Activated naive CD8-positive, alpha-beta T cell treated with anti-CD3 and anti-CD28 coated beads, Interleukin-2, amount 50 U/mL, for 24 hours (primary cell): ENCODE measurements around the gene CDHR2.

Source experiments
- ATAC-seq: fragments of 150-1000 bp; cut with Tn5 transposase; one replicate; pipeline ENCODE4 v1.10.0; 2021
- DNase-seq: peaks from one replicate; pipeline ENCODE4 v3.0.0; 2021
- H3K27ac Mint-ChIP-seq: one replicate; pipeline ENCODE4 v1.8.0; 2021; ENCODE audit warnings: mild to moderate bottlenecking, mixed read lengths
- H3K27me3 Mint-ChIP-seq: one replicate; pipeline ENCODE4 v1.8.0; 2021; ENCODE audit warnings: mixed read lengths
- H3K36me3 Mint-ChIP-seq: one replicate; pipeline ENCODE4 v1.8.0; 2021; ENCODE audit warnings: low read depth, mixed read lengths
- H3K4me1 Mint-ChIP-seq: one replicate; pipeline ENCODE4 v1.8.0; 2021; ENCODE audit warnings: mixed read lengths
- H3K4me3 Mint-ChIP-seq: one replicate; pipeline ENCODE4 v1.8.0; 2021; ENCODE audit warnings: mild to moderate bottlenecking, moderate library complexity, mixed read lengths
- H3K9me3 Mint-ChIP-seq: one replicate; pipeline ENCODE4 v1.8.0; 2021; ENCODE audit warnings: mixed read lengths

Gene CDHR2

DNA sequence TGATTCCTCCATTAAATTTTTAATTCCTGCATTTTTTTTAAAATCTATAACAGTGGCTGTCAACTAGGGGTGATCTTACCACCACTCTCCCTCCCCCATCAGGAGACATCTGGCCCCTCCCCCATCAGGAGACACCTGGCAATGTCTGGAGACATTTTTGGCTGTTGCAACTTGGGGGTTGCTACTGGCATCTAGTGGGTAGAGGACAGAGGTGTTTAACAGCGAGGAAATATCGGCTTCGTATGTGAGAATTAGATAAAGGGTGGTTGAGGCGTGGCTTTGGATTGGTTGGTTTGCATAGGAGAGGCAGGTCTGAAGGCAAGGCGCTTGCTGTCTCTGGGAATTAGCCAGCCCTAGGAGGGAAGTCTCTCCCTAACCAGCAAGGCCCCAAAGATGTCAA is 10.5 kb downstream of the CDHR2 start:
- no peak overlapping the region for H3K4me3 Mint-ChIP-seq
- H3K27me3 Mint-ChIP-seq: peaks cover 5% of the 10 kb centered on the region
- no peaks in the 10 kb centered on the region for H3K36me3 Mint-ChIP-seq
- ATAC-seq (no peak), DNase-seq (no peak)
- peaks cover 46% of the 10 kb centered on the region for H3K4me1 Mint-ChIP-seq
- H3K27ac Mint-ChIP-seq: no peak overlapping the region
- no peaks in the 10 kb centered on the region for H3K9me3 Mint-ChIP-seq

DNA sequence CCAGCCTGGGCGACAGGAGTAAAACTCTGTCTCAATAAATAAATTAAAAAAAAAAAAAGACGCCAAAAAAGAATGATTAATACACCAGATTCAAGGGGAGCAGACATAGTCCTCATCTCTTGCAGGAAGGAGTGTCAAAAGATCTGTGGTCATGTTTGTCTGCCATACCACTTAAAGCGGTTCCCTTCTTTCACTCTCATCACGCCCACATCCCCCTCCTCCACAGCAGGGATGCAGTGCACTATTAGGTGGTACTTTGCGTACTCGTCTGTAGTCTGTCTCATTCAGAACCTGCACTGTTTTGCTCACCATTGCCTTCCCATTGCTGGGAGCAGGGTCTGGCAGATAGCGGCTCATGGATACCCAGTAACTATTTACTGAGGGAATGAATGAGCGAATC is 11.2 kb downstream of the CDHR2 start:
- H3K4me1 Mint-ChIP-seq: peaks cover 40% of the 10 kb centered on the region
- ATAC-seq: peak; percentile 67

DNA sequence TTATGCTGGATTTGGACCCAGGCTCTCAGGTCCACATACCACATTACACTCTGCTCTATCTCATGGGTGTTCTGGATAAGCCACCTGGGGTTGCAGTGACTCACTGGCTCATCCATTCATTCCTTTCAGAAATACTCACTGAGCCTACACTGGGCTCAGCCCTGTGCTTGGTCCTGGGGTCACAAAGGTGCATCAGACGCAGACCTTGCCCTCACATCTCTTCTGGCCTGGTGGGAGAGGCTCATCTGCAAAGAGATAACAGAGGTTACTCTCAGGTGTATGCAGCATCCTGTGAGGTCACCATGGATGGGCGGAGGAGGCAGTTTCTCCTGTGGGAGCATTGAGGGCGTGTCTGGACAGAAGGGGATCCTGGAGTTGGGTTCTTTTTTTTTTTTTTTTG is 12.1 kb downstream of the CDHR2 start:
- no peak for DNase-seq
- Mint-ChIP-seq H3K9me3 (no peaks in the 10 kb centered on the region), H3K4me1 (peaks cover 34% of the 10 kb centered on the region), H3K4me3 (no peak overlapping the region), H3K27me3 (peaks cover 5% of the 10 kb centered on the region), H3K27ac (no peak overlapping the region), H3K36me3 (no peaks in the 10 kb centered on the region)
- ATAC-seq: peak; percentile 62

More for the DNA sequence above, 11.2 kb downstream of the CDHR2 start:
- Mint-ChIP-seq H3K9me3 (no peaks in the 10 kb centered on the region), H3K36me3 (no peaks in the 10 kb centered on the region), H3K4me3 (no peak overlapping the region), H3K27me3 (peaks cover 5% of the 10 kb centered on the region), H3K27ac (no peak overlapping the region)
- DNase-seq: peak; percentile 38

DNA sequence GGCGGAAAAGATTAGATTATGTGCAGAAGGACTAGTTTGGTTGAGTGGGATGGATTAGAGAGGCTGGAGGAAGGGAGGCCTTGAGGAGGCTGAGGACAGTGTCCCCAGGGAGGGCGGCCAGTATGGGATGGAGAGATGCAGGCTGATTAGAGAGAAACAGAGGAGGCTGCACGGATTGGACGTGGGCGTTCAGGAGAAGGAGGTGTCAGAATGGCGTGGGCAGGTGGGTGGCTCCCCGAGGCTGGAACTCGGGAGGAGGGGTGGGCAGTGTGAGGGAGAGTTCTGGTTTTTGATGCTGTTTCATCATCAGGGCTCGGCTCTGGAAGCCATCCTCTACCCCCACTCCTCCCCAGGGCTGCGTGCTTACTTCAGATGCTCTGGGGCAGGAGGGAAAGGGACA is 13.0 kb downstream of the CDHR2 start:
- Mint-ChIP-seq H3K4me3 (no peak overlapping the region), H3K27ac (peak overlapping the region; percentile 44), H3K27me3 (peaks cover 5% of the 10 kb centered on the region), H3K9me3 (no peaks in the 10 kb centered on the region), H3K36me3 (no peaks in the 10 kb centered on the region), H3K4me1 (peaks cover 31% of the 10 kb centered on the region)
- DNase-seq: no peak
- no peak for ATAC-seq

DNA sequence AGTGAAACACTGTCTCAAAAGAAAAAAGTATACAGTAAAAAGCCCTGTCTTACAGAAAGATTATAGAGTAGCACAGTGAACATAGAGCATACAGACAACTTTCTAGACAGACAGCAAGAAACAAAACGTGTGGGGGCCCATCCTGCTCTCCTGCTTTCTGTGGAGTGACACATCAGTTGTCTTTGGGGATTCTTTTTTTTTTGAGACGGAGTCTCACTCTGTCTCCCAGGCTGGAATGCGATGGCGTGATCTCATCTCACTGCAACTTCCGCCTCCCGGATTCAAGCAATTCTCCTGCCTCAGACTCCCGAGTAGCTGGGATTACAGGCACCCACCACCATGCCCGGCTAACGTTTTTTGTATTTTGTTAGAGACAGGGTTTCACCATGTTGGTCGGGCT is 14.9 kb downstream of the CDHR2 start:
- Mint-ChIP-seq H3K4me3 (no peak overlapping the region), H3K27ac (no peak overlapping the region), H3K36me3 (no peaks in the 10 kb centered on the region), H3K27me3 (peaks cover 5% of the 10 kb centered on the region), H3K4me1 (peaks cover 31% of the 10 kb centered on the region), H3K9me3 (no peaks in the 10 kb centered on the region)
- no peak for DNase-seq
- ATAC-seq: no peak

DNA sequence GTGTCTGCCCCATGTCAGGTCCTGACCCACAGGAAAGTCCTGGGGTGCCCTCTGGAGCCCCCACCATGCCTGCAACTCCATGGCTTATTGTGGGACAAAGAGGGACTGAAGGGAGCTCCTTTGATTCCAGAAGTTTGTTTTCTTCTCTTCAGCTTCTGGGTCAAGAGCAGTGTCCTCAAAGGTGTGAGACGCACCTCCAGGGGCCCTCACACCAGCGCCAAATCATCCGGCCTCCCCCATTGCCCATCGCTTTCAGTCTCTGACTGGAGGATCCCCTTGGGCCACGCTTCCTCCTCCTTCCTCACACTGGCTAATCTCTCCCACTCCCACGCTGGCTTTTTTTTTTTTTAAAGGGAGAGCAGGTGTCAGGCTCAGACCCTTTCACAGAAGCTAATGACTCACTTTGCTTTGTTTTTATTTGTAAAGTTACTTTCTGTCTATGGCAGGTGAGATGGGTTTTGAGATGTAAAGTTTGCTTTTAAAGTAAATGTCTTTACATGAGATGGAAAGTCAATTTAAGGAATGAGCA is 16.7 kb downstream of the CDHR2 start:
- no peak for DNase-seq
- H3K9me3 Mint-ChIP-seq: no peaks in the 10 kb centered on the region
- H3K27me3 Mint-ChIP-seq: peaks cover 5% of the 10 kb centered on the region
- peaks cover 17% of the 10 kb centered on the region for H3K4me1 Mint-ChIP-seq
- no peak for ATAC-seq
- H3K36me3 Mint-ChIP-seq: no peaks in the 10 kb centered on the region
- H3K4me3 Mint-ChIP-seq: no peak overlapping the region
- H3K27ac Mint-ChIP-seq: no peak overlapping the region

DNA sequence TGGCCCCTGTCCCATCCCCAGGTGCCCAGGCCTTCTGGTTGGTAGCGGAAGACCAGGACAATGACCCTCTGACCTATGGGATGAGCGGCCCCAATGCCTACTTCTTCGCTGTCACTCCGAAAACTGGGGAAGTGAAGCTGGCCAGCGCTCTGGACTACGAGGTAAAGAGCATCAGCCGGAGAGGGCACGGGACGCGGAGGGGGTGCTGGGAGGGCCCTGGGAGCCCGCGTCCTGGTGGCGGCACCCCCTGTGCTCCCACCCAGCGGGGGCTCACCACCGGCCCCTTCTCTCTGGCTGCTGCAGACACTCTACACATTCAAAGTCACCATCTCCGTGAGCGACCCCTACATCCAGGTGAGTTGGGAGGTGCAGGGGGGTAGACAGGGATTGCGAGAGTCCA is 19.5 kb downstream of the CDHR2 start:
- DNase-seq: no peak

DNA sequence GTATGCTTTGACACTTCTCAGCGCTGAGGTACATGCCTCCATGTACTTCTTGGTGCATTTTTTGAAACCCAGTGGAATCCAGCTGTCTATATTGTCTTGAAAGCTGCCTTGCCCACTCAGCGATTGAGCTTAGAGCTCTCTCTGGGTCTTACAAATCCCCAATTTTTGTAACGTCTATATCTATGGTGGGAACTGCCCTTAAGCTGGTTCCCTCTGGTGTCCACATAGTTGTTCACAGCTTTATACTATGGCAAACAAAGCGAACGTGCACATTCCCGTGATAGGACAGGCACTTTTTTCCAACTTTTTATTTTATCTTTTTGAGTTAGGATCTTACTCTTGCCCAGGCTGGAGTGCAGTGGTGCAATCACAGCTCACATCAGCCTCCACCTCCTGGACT is 20.9 kb downstream of the CDHR2 start:
- ATAC-seq: no peak
- Mint-ChIP-seq H3K4me1 (no peaks in the 10 kb centered on the region), H3K36me3 (no peaks in the 10 kb centered on the region), H3K27ac (no peak overlapping the region), H3K27me3 (peaks cover 2% of the 10 kb centered on the region), H3K9me3 (no peaks in the 10 kb centered on the region), H3K4me3 (no peak overlapping the region)
- no peak for DNase-seq

More for the DNA sequence above, 19.5 kb downstream of the CDHR2 start:
- ATAC-seq: no peak
- no peaks in the 10 kb centered on the region for H3K36me3 Mint-ChIP-seq
- no peaks in the 10 kb centered on the region for H3K4me1 Mint-ChIP-seq
- no peak overlapping the region for H3K4me3 Mint-ChIP-seq
- no peak overlapping the region for H3K27ac Mint-ChIP-seq
- H3K9me3 Mint-ChIP-seq: no peaks in the 10 kb centered on the region
- H3K27me3 Mint-ChIP-seq: peaks cover 2% of the 10 kb centered on the region

DNA sequence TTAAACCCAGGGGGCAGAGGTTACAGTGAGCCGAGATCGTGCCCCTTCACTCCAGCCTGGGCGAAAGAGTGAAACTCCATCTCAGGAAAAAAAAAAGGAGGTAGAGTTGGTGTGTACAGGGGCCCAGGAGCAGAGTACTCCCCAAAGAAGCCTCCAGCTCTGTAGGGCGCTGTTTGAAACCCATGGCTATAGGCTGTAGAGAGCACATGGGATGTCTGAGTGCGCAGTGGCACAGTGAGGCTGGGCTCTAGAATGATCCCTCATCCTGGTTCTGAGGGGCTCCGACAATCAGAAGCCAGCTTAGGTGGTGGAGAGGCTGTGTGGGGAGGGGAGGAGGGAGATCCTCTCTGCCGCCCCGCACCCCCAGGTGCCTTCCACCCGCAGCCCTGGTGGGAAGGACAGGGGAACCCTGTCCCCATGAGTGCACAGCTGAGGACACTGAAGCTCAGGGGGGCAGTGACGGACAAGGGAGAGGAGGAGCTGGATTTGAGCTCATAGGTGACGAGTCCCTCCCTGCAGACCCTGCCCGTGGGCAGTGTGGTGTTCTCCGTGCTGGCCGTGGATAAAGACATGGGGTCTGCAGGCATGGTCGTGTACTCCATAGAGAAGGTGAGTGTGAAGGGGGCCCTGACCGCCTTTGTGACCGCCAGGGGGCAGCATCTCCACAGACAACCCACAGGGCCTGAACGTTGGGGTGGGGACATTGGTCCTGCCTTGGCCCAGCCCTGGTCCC is 24.6 kb downstream of the CDHR2 start:
- Mint-ChIP-seq H3K4me1 (no peaks in the 10 kb centered on the region), H3K9me3 (no peaks in the 10 kb centered on the region), H3K27ac (no peak overlapping the region), H3K36me3 (no peaks in the 10 kb centered on the region), H3K27me3 (peaks cover 2% of the 10 kb centered on the region), H3K4me3 (no peak overlapping the region)
- ATAC-seq: peak; percentile 86
- DNase-seq: peak; percentile 87

DNA sequence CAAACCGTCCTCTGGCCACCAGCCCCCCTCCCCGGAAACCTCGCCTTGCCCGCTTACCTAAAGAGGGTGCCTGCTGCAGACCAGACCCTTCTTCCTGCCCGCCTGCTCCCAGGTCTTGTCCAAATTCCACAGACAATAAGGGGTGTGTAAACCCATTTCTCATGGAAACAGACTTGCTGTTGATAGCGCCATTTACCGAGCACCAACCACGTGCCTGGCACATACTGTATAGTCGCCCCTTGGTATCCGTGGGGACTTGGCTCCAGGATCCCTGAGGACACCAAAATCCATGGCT is 25.1 kb downstream of the CDHR2 start:
- DNase-seq: no peak
- no peaks in the 10 kb centered on the region for H3K4me1 Mint-ChIP-seq
- no peak overlapping the region for H3K4me3 Mint-ChIP-seq
- H3K9me3 Mint-ChIP-seq: no peaks in the 10 kb centered on the region
- ATAC-seq: no peak
- H3K27ac Mint-ChIP-seq: no peak overlapping the region
- no peaks in the 10 kb centered on the region for H3K36me3 Mint-ChIP-seq
- peaks cover 2% of the 10 kb centered on the region for H3K27me3 Mint-ChIP-seq

DNA sequence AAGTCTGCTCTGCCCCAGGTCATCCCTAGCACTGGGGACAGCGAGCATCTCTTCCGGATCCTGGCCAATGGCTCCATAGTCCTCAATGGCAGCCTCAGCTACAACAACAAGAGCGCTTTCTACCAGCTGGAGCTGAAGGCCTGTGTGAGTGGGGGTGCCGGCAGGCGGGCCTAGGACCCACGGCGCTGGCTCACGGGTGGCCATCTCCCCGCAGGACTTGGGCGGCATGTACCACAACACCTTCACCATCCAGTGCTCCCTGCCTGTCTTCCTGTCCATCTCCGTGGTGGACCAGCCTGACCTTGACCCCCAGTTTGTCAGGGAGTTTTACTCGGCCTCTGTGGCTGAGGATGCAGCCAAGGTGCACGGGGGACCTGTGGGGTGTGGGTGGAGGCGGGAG is 25.9 kb downstream of the CDHR2 start:
- DNase-seq (no peak), ATAC-seq (no peak)
- Mint-ChIP-seq H3K9me3 (no peaks in the 10 kb centered on the region), H3K27me3 (peaks cover 2% of the 10 kb centered on the region), H3K4me1 (no peaks in the 10 kb centered on the region), H3K4me3 (no peak overlapping the region), H3K27ac (no peak overlapping the region), H3K36me3 (no peaks in the 10 kb centered on the region)

DNA sequence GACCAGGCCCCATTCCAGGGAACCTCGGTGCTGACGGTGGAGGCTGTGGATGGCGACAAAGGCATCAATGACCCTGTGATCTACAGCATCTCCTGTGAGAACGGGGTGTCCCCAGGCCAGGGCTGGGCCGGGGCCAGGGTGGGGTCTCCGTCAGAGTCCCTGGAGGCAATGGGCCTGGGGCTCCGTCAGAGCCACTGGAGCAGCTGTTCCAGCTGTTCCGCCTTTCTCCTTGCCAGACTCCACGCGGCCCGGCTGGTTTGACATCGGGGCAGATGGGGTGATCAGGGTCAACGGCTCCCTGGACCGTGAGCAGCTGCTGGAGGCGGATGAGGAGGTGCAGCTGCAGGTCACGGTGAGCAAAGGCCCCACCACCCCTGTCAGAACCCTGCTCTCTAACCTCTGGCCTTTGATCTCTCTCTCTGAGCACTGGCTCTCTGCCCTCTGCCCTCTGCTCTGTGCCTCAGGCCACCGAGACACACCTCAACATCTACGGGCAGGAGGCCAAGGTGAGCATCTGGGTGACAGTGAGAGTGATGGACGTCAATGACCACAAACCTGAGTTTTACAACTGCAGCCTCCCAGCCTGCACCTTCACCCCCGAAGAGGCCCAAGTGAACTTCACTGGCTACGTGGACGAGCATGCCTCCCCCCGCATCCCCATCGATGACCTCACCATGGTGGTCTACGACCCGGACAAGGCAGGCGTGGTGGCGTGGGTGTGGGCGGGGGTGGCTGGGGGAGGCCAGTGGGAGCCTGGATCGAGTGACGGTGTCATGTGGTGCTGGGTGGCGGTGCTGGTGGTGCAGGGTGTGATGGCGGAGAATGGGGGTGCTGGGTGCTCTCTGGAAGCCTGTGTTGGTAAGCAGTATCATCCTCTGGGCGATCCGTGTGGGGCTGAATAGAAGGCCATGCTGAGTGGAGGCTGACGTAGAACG is 26.6 kb downstream of the CDHR2 start:
- H3K4me1 Mint-ChIP-seq: no peaks in the 10 kb centered on the region

DNA sequence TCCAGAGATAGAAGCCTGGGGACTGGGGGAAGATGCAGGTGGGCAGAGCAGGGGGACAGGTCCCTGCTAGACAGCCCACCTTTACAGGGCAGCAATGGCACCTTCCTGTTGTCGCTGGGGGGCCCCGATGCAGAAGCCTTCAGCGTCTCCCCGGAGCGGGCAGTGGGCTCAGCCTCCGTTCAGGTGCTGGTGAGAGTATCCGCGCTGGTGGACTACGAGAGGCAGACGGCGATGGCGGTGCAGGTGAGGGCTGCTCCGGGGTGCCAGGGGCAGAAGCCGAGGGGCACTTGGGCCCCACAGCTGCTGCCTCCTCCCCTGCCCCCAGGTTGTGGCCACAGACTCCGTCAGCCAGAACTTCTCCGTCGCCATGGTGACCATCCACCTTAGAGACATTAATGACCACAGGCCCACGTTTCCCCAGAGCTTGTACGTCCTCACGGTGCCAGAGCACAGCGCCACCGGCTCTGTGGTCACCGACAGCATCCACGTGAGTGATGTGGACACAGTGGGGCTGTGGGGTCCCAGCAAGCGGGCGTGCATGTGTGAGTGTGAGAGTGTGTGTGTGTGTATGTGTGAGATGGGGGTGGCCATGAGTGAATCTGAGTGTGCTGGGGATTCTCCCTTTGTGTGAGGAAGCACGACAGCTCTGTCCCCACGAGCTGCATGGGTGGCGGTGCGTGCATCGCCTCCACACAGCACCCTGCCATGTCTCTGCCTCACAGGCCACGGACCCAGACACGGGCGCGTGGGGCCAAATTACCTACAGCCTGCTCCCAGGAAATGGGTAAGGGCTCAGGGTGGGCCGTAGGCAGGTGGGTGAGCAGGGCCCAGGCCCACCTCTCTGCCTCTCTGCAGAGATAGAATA is 28.4 kb downstream of the CDHR2 start:
- DNase-seq: no peak
- Mint-ChIP-seq H3K9me3 (no peaks in the 10 kb centered on the region), H3K27ac (no peak overlapping the region), H3K4me3 (no peak overlapping the region), H3K4me1 (no peaks in the 10 kb centered on the region), H3K36me3 (no peaks in the 10 kb centered on the region), H3K27me3 (no peaks in the 10 kb centered on the region)
- ATAC-seq: no peak

More for the DNA sequence above, 26.6 kb downstream of the CDHR2 start:
- Mint-ChIP-seq H3K27me3 (peaks cover 2% of the 10 kb centered on the region), H3K27ac (no peak overlapping the region), H3K4me3 (no peak overlapping the region), H3K9me3 (no peaks in the 10 kb centered on the region), H3K36me3 (no peaks in the 10 kb centered on the region)
- DNase-seq (no peak), ATAC-seq (no peak)

DNA sequence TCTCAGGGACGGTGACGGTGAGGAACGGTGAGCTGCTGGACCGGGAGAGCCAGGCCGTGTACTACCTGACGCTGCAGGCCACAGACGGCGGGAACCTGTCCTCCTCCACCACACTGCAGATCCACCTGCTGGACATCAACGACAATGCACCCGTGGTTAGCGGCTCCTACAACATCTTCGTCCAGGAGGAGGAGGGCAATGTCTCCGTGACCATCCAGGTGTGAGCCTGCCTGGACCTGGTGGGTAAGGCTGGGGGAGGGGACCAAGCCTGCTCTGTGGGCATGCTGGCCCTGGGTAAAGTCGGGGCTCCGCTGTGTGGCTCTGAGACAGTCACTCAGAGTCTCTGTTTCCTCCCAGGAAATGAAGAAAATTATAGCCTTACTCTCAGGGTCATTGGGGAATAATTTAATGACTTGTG is 29.3 kb downstream of the CDHR2 start:
- Mint-ChIP-seq H3K36me3 (no peaks in the 10 kb centered on the region), H3K27ac (no peak overlapping the region), H3K4me3 (no peak overlapping the region), H3K9me3 (no peaks in the 10 kb centered on the region), H3K4me1 (no peaks in the 10 kb centered on the region), H3K27me3 (no peaks in the 10 kb centered on the region)
- DNase-seq (peak; percentile 40), ATAC-seq (no peak)
